T-cell (primary cell): ENCODE results near the gene OSBPL5. TPM values are rescaled to one million over a fixed set of nuclear protein-coding genes. Genes with fewer than 3 reads are reported as not detected.
A peak's percentile ranks its signal among the peaks of the same experiment; 100 is the strongest.
"Not testable (repeated sequence)": the region's sequence is repeated elsewhere in the genome, so short reads cannot be mapped to it uniquely, and the experiment has no call there.

Experiments used
- ATAC-seq, 4 experiments: fragments of 200-7000 bp in 3 of 4; fragments of 150-1000 bp in 1 of 4; cut with Tn5 transposase; replicated peaks in 1 of 4; 1 replicate in 3 of 4; 2 replicates in 1 of 4; pipeline ENCODE4 v1.10.0; 2021; ENCODE audit warnings: moderate library complexity in 3 of 4, mild to moderate bottlenecking in 2 of 4, moderate number of reproducible peaks in 1 of 4
- CTCF ChIA-PET, 2 donors: fragments of 300-600 bp; sonication (Branson Sonifier 250); formaldehyde crosslinking; loops; one replicate each; lab custom pipeline; 2022; ENCODE audit warnings: antibody characterized with exemption in 2 of 2; lab: Charles Lee
- POLR2A ChIA-PET, 2 donors: fragments of 300-600 bp; sonication (Branson Sonifier 250); formaldehyde crosslinking; loops; one replicate each; lab custom pipeline; 2022; ENCODE audit warnings: antibody characterized with exemption in 2 of 2; lab: Charles Lee
- DNase-seq, 35 experiments: peaks; one replicate each; pipeline versions ENCODE4 v3.0.0 to v3.0.0-alpha.2; 2013 to 2023
- H3K27ac ChIP-seq: one replicate; pipeline ENCODE4 v1.5.1; 2013; ENCODE audit warnings: low read length
- H3K27me3 ChIP-seq, 2 experiments: replicated peaks in 1 of 2; 1 replicate in 1 of 2; 2 replicates in 1 of 2; pipeline versions ENCODE4 v1.6.1 to v1.7.0; 2013; ENCODE audit warnings: low read length in 1 of 2, mixed read lengths in 1 of 2; ENCODE audit not compliant: control insufficient read depth in 2 of 2, insufficient read depth in 2 of 2; ENCODE audit errors: extremely low read depth in 1 of 2
- H3K36me3 ChIP-seq, 2 donors: 1 replicate in 1 of 2; 2 replicates in 1 of 2; pipeline versions ENCODE4 v1.6.1 to v1.7.0; 2013; ENCODE audit warnings: low read length in 1 of 2; ENCODE audit not compliant: control insufficient read depth in 2 of 2, insufficient read depth in 1 of 2; ENCODE audit errors: extremely low read depth in 1 of 2
- H3K4me1 ChIP-seq, 2 experiments: 1 replicate in 1 of 2; 2 replicates in 1 of 2; pipeline versions ENCODE4 v1.6.1 to v1.7.0; 2013; ENCODE audit warnings: low read length in 2 of 2, mixed read lengths in 1 of 2; ENCODE audit not compliant: insufficient read depth in 2 of 2, control insufficient read depth in 1 of 2; ENCODE audit errors: extremely low read depth in 1 of 2
- H3K4me3 ChIP-seq, 2 donors: 1 replicate in 1 of 2; 2 replicates in 1 of 2; pipeline versions ENCODE4 v1.5.1 to v1.7.0; 2013; ENCODE audit warnings: mild to moderate bottlenecking in 2 of 2, low read length in 1 of 2, moderate library complexity in 1 of 2; ENCODE audit not compliant: control insufficient read depth in 1 of 2; ENCODE audit errors: extremely low read depth in 1 of 2
- H3K9me3 ChIP-seq: 2 replicates; pipeline ENCODE4 v1.7.0; 2013
- H3K27ac Mint-ChIP-seq, 2 donors: one replicate each; pipeline ENCODE4 v1.8.0; 2020 to 2021; ENCODE audit warnings: mild to moderate bottlenecking in 2 of 2, mixed read lengths in 2 of 2
- H3K27me3 Mint-ChIP-seq, 2 donors: one replicate each; pipeline ENCODE4 v1.8.0; 2021 to 2022; ENCODE audit warnings: mixed read lengths in 2 of 2
- H3K36me3 Mint-ChIP-seq: one replicate; pipeline ENCODE4 v1.8.0; 2021; ENCODE audit warnings: mixed read lengths
- H3K4me1 Mint-ChIP-seq, 3 donors: one replicate each; pipeline ENCODE4 v1.8.0; 2020 to 2022; ENCODE audit warnings: mixed read lengths in 3 of 3, mild to moderate bottlenecking in 1 of 3
- H3K4me3 Mint-ChIP-seq, 3 donors: one replicate each; pipeline ENCODE4 v1.8.0; 2020 to 2022; ENCODE audit warnings: mild to moderate bottlenecking in 3 of 3, mixed read lengths in 3 of 3, moderate library complexity in 3 of 3
- H3K9me3 Mint-ChIP-seq, 3 donors: one replicate each; pipeline ENCODE4 v1.8.0; 2020 to 2022; ENCODE audit warnings: mixed read lengths in 3 of 3
- WGBS: methylation state at CpG from one replicate; pipeline ENCODE4 v1.1.5; 2013; ENCODE audit warnings: missing lambda C conversion rate; ENCODE audit not compliant: insufficient coverage; 5-methylcytosine and 5-hydroxymethylcytosine counted together
- total RNA-seq, 35 experiments: library from RNA in 6 of 35; stranded (reverse) in 6 of 35; fragments of 120-200 nt in 1 of 35; gene quantifications; one replicate each; pipeline versions ENCODE4 v1.2.1 to v1.2.4 and lab custom pipeline; 2013 to 2026

OSBPL5 gene
- total RNA-seq, 5 donors from 2014 or later (not counting 1 experiment from before 2014, with no cell fraction given), result 11.2 to 41.5 (median 20.9) TPM

- H3K27ac ChIP-seq, H3K36me3 ChIP-seq, DNase-seq, POLR2A ChIA-PET, H3K36me3 Mint-ChIP-seq, H3K27ac Mint-ChIP-seq, H3K4me1 ChIP-seq, H3K4me1 Mint-ChIP-seq, H3K9me3 Mint-ChIP-seq, H3K4me3 Mint-ChIP-seq, H3K4me3 ChIP-seq, CTCF ChIA-PET, ATAC-seq, H3K9me3 ChIP-seq: not testable (repeated sequence)
- peaks cover 5 to 29% of the 10 kb centered on the region in 2 donors for H3K27me3 Mint-ChIP-seq
- WGBS, result 77% methylated on average over 8 of the region's 8 CpGs
- peaks cover 0 to 23% of the 10 kb centered on the region in 2 experiments for H3K27me3 ChIP-seq
Measured at GRCh38 chr11:3063876-3064275, 101.2 kb downstream of the OSBPL5 start.

- H3K27ac Mint-ChIP-seq, H3K4me1 ChIP-seq, ATAC-seq, H3K36me3 Mint-ChIP-seq, DNase-seq, POLR2A ChIA-PET, H3K4me3 Mint-ChIP-seq, H3K9me3 Mint-ChIP-seq, CTCF ChIA-PET, H3K4me1 Mint-ChIP-seq, H3K4me3 ChIP-seq, H3K27ac ChIP-seq, H3K36me3 ChIP-seq, H3K9me3 ChIP-seq: not testable (repeated sequence)
- peaks cover 0 to 23% of the 10 kb centered on the region in 2 experiments for H3K27me3 ChIP-seq
- H3K27me3 Mint-ChIP-seq, result peaks cover 5 to 28% of the 10 kb centered on the region in 2 donors
- WGBS, result no CpG with 5 or more reads among the region's 4 CpGs
Measured at GRCh38 chr11:3063432-3063831, 101.7 kb downstream of the OSBPL5 start.

- H3K27me3 Mint-ChIP-seq, result peaks cover 1 to 14% of the 10 kb centered on the region in 2 donors
- CTCF ChIA-PET, result no interaction called here
Measured at GRCh38 chr11:3060436-3061025, 104.6 kb downstream of the OSBPL5 start.

GRCh38 chr11:3058753-3059664 is 106.1 kb downstream of the OSBPL5 start:
- CTCF ChIA-PET, result interaction anchor here in 1 of 2 donors (0.7 kb wide), 1 partner anchor 36 kb away, joined by 3 read pairs; no protein-coding TSS in a partner anchor
- H3K27ac Mint-ChIP-seq, result no peak overlapping the region

More at GRCh38 chr11:3060436-3061025, 104.6 kb downstream of the OSBPL5 start:
- H3K36me3 Mint-ChIP-seq, result no peaks in the 10 kb centered on the region
- H3K9me3 ChIP-seq, result no peaks in the 10 kb centered on the region
- peaks cover 6 to 20% of the 10 kb centered on the region in 2 experiments for H3K4me1 ChIP-seq
- peaks cover 15 to 17% (median 16%) of the 10 kb centered on the region in 3 donors for H3K4me1 Mint-ChIP-seq
- peaks cover 0 to 12% of the 10 kb centered on the region in 2 experiments for H3K27me3 ChIP-seq
- WGBS, result 96% methylated on average over 10 of the region's 11 CpGs
- H3K4me3 ChIP-seq, result no peak overlapping the region
- H3K27ac Mint-ChIP-seq, result no peak overlapping the region
- no peak overlapping the region for H3K4me3 Mint-ChIP-seq
- DNase-seq (no peak), ATAC-seq (no peak)
- H3K27ac ChIP-seq, result no peak overlapping the region
- H3K9me3 Mint-ChIP-seq, result no peaks in the 10 kb centered on the region
- POLR2A ChIA-PET, result no interaction called here
- no peaks in the 10 kb centered on the region for H3K36me3 ChIP-seq

GRCh38 chr11:3057069-3057963 is 107.8 kb downstream of the OSBPL5 start, which contains the start of gene CARS1:
Gene CARS1 (minus strand): TSS chr11:3057423. CDS start chr11:3057367, 56 bp downstream.
- Mint-ChIP-seq H3K9me3 (no peaks in the 10 kb centered on the region), H3K4me1 (peaks cover 36 to 42% (median 41%) of the 10 kb centered on the region in 3 donors), H3K36me3 (peaks cover 10% of the 10 kb centered on the region), H3K27me3 (peaks cover 0 to 3% of the 10 kb centered on the region in 2 donors), H3K4me3 (peak within 1 kb of the TSS; percentile 84 to 90 (median 89)), H3K27ac (peak within 1 kb of the TSS; percentile 82)
- peak within 1 kb of the TSS; percentile 86 to 89 for H3K4me3 ChIP-seq
- 8% methylated on average over 62 of the region's 68 CpGs for WGBS
- peaks cover 0 to 17% of the 10 kb centered on the region in 2 donors for H3K36me3 ChIP-seq
- POLR2A ChIA-PET, result no interaction called here
- ATAC-seq (peak; percentile 96 to 100 (median 98)), DNase-seq (peak; percentile 75 to 95 (median 91))
- peaks cover 6 to 32% of the 10 kb centered on the region in 2 experiments for H3K4me1 ChIP-seq
- CTCF ChIA-PET, result interaction anchor here in 1 of 2 donors (1.0 to 1.3 kb wide), 3 partner anchors 9 to 68 kb away, joined by 3 to 4 read pairs (median 3); no protein-coding TSS in a partner anchor
- H3K9me3 ChIP-seq, result no peaks in the 10 kb centered on the region
- H3K27ac ChIP-seq, result peak within 1 kb of the TSS; percentile 46
- H3K27me3 ChIP-seq, result peaks cover 0 to 1% of the 10 kb centered on the region in 2 experiments

More at GRCh38 chr11:3058753-3059664, 106.1 kb downstream of the OSBPL5 start:
- no peaks in the 10 kb centered on the region for H3K9me3 Mint-ChIP-seq
- Histone ChIP-seq H3K9me3 (no peaks in the 10 kb centered on the region), H3K4me3 (no peak overlapping the region), H3K27me3 (peaks cover 0 to 10% of the 10 kb centered on the region in 2 experiments), H3K27ac (no peak overlapping the region), H3K4me1 (peaks cover 6 to 25% of the 10 kb centered on the region in 2 experiments), H3K36me3 (peaks cover 0 to 5% of the 10 kb centered on the region in 2 donors)
- POLR2A ChIA-PET, result no interaction called here
- H3K4me3 Mint-ChIP-seq, result peak overlapping the region in 2 of 3 donors; percentile 47 to 59
- DNase-seq, result no peak
- H3K4me1 Mint-ChIP-seq, result peaks cover 29 to 31% (median 29%) of the 10 kb centered on the region in 3 donors
- peaks cover 0 to 7% of the 10 kb centered on the region in 2 donors for H3K27me3 Mint-ChIP-seq
- ATAC-seq, result no peak
- WGBS, result 82% methylated on average over 8 of the region's 13 CpGs
- peaks cover 5% of the 10 kb centered on the region for H3K36me3 Mint-ChIP-seq
